ENCODE measurements around the gene TCF20.

TCF20 gene

GRCh38 chr22:42306010-42306409 is 35.6 kb upstream of the TCF20 start:
- Mint-ChIP-seq H3K36me3 (no peaks in the 10 kb centered on the region), H3K9me3 (no peaks in the 10 kb centered on the region), H3K4me1 (peaks cover 26% of the 10 kb centered on the region), H3K27me3 (peaks cover 45% of the 10 kb centered on the region), H3K27ac (no peak overlapping the region), H3K4me3 (no peak overlapping the region)
- no peak for ATAC-seq

GRCh38 chr22:42304324-42304790 is 33.9 kb upstream of the TCF20 start:
- ATAC-seq = no peak

GRCh38 chr22:42303396-42304323 is 33.2 kb upstream of the TCF20 start:
- no peak for ATAC-seq
- Mint-ChIP-seq H3K27me3 (peaks cover 35% of the 10 kb centered on the region), H3K4me1 (peaks cover 49% of the 10 kb centered on the region), H3K4me3 (no peak overlapping the region), H3K9me3 (no peaks in the 10 kb centered on the region), H3K36me3 (no peaks in the 10 kb centered on the region), H3K27ac (no peak overlapping the region)

More at GRCh38 chr22:42304324-42304790, 33.9 kb upstream of the TCF20 start:
- Mint-ChIP-seq H3K4me1 (peaks cover 42% of the 10 kb centered on the region), H3K9me3 (no peaks in the 10 kb centered on the region), H3K27me3 (peaks cover 35% of the 10 kb centered on the region), H3K36me3 (no peaks in the 10 kb centered on the region), H3K27ac (no peak overlapping the region), H3K4me3 (no peak overlapping the region)

- H3K9me3 Mint-ChIP-seq = no peaks in the 10 kb centered on the region
- peaks cover 69% of the 10 kb centered on the region for H3K4me1 Mint-ChIP-seq
- peaks cover 35% of the 10 kb centered on the region for H3K27me3 Mint-ChIP-seq
- H3K36me3 Mint-ChIP-seq = no peaks in the 10 kb centered on the region
- no peak overlapping the region for H3K4me3 Mint-ChIP-seq
- no peak overlapping the region for H3K27ac Mint-ChIP-seq
- ATAC-seq = no peak
Measured at GRCh38 chr22:42301742-42302102, 31.3 kb upstream of the TCF20 start.

- peak overlapping the region; percentile 68 for H3K27ac Mint-ChIP-seq
- peak overlapping the region; percentile 69 for H3K4me3 Mint-ChIP-seq
- no peaks in the 10 kb centered on the region for H3K9me3 Mint-ChIP-seq
- no peaks in the 10 kb centered on the region for H3K36me3 Mint-ChIP-seq
- H3K4me1 Mint-ChIP-seq = peaks cover 69% of the 10 kb centered on the region
- no peak for ATAC-seq
- peaks cover 35% of the 10 kb centered on the region for H3K27me3 Mint-ChIP-seq
Measured at GRCh38 chr22:42301077-42301741, 30.8 kb upstream of the TCF20 start.

GRCh38 chr22:42300259-42301076 is 30.0 kb upstream of the TCF20 start:
- Mint-ChIP-seq H3K4me1 (peaks cover 68% of the 10 kb centered on the region), H3K36me3 (no peaks in the 10 kb centered on the region), H3K27me3 (peaks cover 32% of the 10 kb centered on the region), H3K4me3 (peak overlapping the region; percentile 69), H3K9me3 (no peaks in the 10 kb centered on the region), H3K27ac (peak overlapping the region; percentile 68)
- peak; percentile 87 for ATAC-seq

GRCh38 chr22:42299586-42300258 is 29.3 kb upstream of the TCF20 start:
- Mint-ChIP-seq H3K9me3 (no peaks in the 10 kb centered on the region), H3K4me1 (peaks cover 68% of the 10 kb centered on the region), H3K4me3 (peak overlapping the region; percentile 69), H3K27me3 (peaks cover 25% of the 10 kb centered on the region), H3K27ac (peak overlapping the region; percentile 68), H3K36me3 (no peaks in the 10 kb centered on the region)
- ATAC-seq = no peak

- H3K9me3 Mint-ChIP-seq = no peaks in the 10 kb centered on the region
- H3K4me1 Mint-ChIP-seq = peaks cover 72% of the 10 kb centered on the region
- no peak overlapping the region for H3K4me3 Mint-ChIP-seq
- no peaks in the 10 kb centered on the region for H3K36me3 Mint-ChIP-seq
- peaks cover 16% of the 10 kb centered on the region for H3K27me3 Mint-ChIP-seq
- ATAC-seq = no peak
- H3K27ac Mint-ChIP-seq = peak overlapping the region; percentile 68
Measured at GRCh38 chr22:42298746-42299145, 28.3 kb upstream of the TCF20 start.

GRCh38 chr22:42297778-42298177 is 27.3 kb upstream of the TCF20 start:
- no peak overlapping the region for H3K4me3 Mint-ChIP-seq
- peaks cover 7% of the 10 kb centered on the region for H3K27me3 Mint-ChIP-seq

GRCh38 chr22:42296883-42297282 is 26.4 kb upstream of the TCF20 start:
- peaks cover 72% of the 10 kb centered on the region for H3K4me1 Mint-ChIP-seq
- peak overlapping the region; percentile 16 for H3K27ac Mint-ChIP-seq
- no peaks in the 10 kb centered on the region for H3K27me3 Mint-ChIP-seq
- no peak for ATAC-seq
- H3K4me3 Mint-ChIP-seq = no peak overlapping the region
- H3K9me3 Mint-ChIP-seq = no peaks in the 10 kb centered on the region
- H3K36me3 Mint-ChIP-seq = no peaks in the 10 kb centered on the region

More at GRCh38 chr22:42297778-42298177, 27.3 kb upstream of the TCF20 start:
- H3K9me3 Mint-ChIP-seq = no peaks in the 10 kb centered on the region
- peak overlapping the region; percentile 16 for H3K27ac Mint-ChIP-seq
- no peaks in the 10 kb centered on the region for H3K36me3 Mint-ChIP-seq
- peaks cover 76% of the 10 kb centered on the region for H3K4me1 Mint-ChIP-seq
- ATAC-seq = no peak

- Mint-ChIP-seq H3K9me3 (no peaks in the 10 kb centered on the region), H3K27ac (no peak overlapping the region), H3K36me3 (no peaks in the 10 kb centered on the region), H3K4me1 (peaks cover 72% of the 10 kb centered on the region), H3K4me3 (no peak overlapping the region), H3K27me3 (no peaks in the 10 kb centered on the region)
- ATAC-seq = no peak
Measured at GRCh38 chr22:42296381-42296853, 26.0 kb upstream of the TCF20 start.

GRCh38 chr22:42294034-42294985 is 23.9 kb upstream of the TCF20 start:
- Mint-ChIP-seq H3K4me3 (no peak overlapping the region), H3K36me3 (no peaks in the 10 kb centered on the region), H3K27me3 (no peaks in the 10 kb centered on the region), H3K4me1 (peaks cover 50% of the 10 kb centered on the region), H3K27ac (no peak overlapping the region), H3K9me3 (no peaks in the 10 kb centered on the region)
- no peak for ATAC-seq

- H3K9me3 Mint-ChIP-seq = no peaks in the 10 kb centered on the region
- ATAC-seq = no peak
- no peak overlapping the region for H3K4me3 Mint-ChIP-seq
- no peaks in the 10 kb centered on the region for H3K27me3 Mint-ChIP-seq
- H3K4me1 Mint-ChIP-seq = peaks cover 37% of the 10 kb centered on the region
- H3K36me3 Mint-ChIP-seq = no peaks in the 10 kb centered on the region
- H3K27ac Mint-ChIP-seq = no peak overlapping the region
Measured at GRCh38 chr22:42292732-42293520, 22.5 kb upstream of the TCF20 start.

All from stimulated activated memory B cell treated with anti-CD40 and anti-IgM and Interleukin-4, amounts not matched to agents 10 μg/mL and 1 μg/mL and 100 μg/mL, for 72 hours (primary cell).